ENCODE data around the gene LRRC71.
A peak's percentile ranks its signal among the peaks of the same experiment; 100 is the strongest.
"Not testable (repeated sequence)": the region's sequence is repeated elsewhere in the genome, so short reads cannot be mapped to it uniquely, and the experiment has no call there.

The LRRC71 gene

GRCh38 chr1:156908541-156908940, 11.9 kb upstream of the LRRC71 start:
- no peak for DNase-seq

DNA sequence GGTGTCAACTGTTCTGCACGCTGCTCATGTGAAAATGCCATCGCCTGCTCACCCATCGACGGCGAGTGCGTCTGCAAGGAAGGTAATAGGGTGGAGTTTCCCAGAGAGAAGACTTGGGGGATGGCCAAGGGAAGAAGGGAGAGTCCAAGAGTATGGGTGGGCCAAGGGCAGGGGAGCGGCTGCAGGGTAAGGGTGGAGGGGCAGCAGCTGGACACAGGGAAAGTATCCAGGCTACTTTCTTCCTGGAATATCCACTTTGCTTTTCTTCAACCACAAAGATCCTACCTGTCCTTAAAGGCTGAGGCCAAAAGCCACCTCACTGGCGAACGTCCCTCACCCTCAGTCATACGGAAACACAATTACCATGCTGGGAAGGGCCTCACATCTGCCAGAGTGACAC, 11.5 kb upstream of the LRRC71 start:
- DNase-seq: no peak

GRCh38 chr1:156909671-156910070, 10.8 kb upstream of the LRRC71 start:
- DNase-seq: no peak

DNA sequence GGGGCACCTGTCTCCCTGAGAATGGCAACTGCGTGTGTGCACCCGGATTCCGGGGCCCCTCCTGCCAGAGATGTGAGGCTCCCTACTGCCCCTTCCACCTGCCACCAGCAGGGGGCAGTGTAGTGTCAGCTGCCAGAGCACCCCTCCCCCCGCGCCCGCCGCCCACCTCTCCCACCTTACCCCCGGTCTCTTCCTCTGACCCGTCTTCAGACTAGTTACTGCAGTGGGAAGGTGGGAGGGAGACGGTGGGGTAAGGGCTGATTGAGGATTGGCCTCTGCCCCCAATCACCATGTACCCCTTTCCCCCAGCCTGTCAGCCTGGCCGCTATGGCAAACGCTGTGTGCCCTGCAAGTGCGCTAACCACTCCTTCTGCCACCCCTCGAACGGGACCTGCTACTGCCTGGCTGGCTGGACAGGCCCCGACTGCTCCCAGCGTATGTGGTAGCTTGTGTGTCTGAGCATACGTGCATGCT, 10.1 kb upstream of the LRRC71 start:
- no peak for DNase-seq

GRCh38 chr1:156911577-156912298, 8.7 kb upstream of the LRRC71 start:
- DNase-seq: no peak

DNA sequence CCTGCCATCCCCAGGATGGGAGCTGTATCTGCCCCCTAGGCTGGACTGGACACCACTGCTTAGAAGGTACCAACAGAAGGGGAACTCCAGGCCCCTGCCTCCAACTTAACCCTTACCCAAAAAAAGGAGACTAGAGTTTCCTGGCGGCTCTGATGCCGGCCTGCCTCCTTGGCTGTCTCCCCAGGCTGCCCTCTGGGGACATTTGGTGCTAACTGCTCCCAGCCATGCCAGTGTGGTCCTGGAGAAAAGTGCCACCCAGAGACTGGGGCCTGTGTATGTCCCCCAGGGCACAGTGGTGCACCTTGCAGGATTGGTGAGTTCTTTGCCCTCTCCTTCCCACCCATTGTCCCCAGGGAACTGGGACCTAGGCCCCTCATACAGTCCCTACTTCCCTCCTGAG, 8.1 kb upstream of the LRRC71 start:
- no peak for DNase-seq

DNA sequence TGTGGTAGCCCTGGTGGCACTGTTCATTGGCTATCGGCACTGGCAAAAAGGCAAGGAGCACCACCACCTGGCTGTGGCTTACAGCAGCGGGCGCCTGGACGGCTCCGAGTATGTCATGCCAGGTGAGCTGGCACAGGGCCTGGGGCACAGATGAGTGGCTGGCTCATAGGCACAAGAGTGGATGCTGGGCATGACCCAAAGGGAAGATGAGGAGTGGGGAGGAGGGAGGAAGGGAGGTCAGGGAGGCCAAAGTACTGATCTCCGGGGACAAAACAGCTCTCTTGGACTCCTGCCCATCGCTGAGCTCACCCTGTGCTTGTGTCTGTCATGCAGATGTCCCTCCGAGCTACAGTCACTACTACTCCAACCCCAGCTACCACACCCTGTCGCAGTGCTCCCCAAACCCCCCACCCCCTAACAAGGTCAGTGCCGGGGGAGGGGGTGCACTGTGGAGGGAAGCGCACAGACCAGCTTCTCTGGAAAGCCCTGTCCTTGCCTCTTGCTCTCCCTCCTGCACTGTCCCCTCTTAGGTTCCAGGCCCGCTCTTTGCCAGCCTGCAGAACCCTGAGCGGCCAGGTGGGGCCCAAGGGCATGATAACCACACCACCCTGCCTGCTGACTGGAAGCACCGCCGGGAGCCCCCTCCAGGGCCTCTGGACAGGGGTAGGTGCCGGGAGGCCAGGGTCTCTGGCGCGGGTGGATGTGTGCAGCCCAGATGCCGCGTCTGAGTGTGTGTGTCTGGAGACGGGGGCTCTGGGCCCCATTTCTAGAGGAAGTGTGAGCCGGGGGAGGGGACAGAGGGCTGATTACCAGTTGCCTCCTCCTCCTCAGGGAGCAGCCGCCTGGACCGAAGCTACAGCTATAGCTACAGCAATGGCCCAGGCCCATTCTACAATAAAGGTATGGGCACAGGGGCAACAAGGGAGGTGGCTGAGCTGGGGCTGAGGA, 7.3 kb upstream of the LRRC71 start:
- no peak for DNase-seq

- DNase-seq: no peak
Measured at GRCh38 chr1:156913809-156914387, 6.5 kb upstream of the LRRC71 start.

GRCh38 chr1:156914440-156914856, 6.0 kb upstream of the LRRC71 start:
- DNase-seq: no peak

DNA sequence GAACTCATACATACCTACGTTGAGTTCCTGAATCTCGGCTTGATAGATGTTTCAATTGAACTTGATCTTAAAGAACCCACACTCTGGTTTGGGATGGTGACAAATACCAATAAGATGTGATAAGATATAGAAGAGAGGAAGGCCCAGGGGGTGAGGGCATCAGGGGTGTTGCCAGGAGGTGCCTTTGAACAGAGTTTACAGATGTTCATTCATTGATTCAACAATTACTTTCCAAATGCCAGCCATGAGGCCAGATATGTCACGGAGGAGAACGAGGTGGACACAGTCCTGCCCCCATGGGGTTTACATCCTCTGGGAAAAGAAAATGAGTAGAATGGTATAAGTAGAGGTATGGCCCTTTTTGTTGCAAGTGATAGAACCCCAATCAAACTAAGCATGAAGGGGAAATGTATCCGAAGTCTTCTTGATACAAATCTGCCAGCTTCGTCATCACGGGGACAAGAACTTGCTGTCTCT, 659 bp downstream of the LRRC71 start:
- DNase-seq: no peak

- no peak for DNase-seq
Measured at GRCh38 chr1:156922986-156923669, 2.7 kb downstream of the LRRC71 start.

GRCh38 chr1:156923670-156924477, 3.4 kb downstream of the LRRC71 start:
- DNase-seq: no peak

DNA sequence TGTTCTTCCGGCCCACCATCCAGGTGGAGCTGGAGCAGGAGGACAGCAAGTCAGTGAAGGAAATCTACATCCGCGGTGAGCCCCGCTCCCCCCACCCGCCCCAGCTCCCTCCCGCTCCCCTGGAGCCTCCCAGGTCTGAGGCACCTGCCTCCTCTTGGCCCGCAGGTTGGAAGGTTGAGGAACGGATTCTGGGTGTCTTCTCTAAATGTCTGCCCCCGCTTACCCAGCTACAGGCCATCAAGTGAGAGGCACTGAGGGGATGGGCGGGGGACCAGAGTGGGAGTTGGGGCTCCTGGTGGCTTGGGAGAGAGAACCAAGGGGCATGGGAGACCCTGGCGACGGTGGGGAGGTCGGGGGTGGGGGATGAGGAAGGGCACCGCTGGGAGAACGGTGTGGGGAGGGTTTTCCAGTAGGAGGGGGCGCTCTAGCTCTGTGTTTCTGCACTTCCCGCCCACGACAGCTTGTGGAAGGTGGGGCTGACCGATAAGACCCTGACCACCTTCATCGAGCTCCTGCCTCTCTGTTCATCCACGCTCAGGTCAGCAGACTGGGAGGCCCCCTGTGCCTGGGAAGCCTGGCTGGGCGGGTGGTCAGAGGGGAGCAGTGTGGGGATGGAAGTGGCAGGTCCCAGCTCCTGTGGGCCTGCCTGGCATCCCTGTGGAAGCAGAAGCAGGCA, 4.2 kb downstream of the LRRC71 start:
- no peak for DNase-seq

GRCh38 chr1:156925154-156926010, 5.0 kb downstream of the LRRC71 start:
- no peak for DNase-seq

DNA sequence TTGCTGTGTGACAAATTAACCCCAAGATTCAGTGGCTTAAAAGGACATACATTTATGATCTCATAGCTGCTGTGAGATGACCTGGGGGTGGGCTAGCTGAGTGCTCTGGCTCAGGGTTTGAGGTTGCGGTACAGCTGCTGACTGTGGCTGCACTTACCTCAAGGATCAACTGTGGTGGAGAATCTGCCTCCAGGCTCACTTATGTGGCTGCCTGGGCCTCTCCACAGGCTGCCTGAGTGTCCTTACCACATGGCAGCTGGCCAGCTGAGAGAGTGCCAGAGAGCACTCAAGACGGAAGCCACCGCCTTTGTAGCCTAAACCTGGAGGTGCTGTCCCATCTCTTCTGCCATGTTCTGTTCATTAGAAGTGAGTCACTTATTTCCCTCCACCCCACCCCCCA, 5.7 kb downstream of the LRRC71 start:
- DNase-seq: no peak

DNA sequence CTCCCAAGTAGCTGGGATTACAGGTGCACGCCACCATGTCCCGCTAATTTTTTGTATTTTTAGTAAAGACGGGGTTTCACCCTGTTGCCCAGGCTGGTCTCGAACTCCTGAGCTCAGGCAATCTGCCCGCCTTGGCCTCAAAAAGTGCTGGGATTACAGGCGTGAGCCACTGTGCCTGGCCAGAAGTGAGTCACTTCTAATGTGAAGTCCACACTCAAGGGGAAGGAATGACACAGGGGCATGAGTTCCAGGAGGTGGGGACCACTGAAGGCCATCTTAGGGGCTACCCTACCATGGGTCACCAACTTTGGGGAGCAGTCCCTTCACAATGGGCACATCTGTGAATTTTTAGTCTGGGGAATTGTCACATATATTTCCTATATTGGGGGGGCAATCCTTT, 6.3 kb downstream of the LRRC71 start:
- not testable (repeated sequence) for DNase-seq

DNA sequence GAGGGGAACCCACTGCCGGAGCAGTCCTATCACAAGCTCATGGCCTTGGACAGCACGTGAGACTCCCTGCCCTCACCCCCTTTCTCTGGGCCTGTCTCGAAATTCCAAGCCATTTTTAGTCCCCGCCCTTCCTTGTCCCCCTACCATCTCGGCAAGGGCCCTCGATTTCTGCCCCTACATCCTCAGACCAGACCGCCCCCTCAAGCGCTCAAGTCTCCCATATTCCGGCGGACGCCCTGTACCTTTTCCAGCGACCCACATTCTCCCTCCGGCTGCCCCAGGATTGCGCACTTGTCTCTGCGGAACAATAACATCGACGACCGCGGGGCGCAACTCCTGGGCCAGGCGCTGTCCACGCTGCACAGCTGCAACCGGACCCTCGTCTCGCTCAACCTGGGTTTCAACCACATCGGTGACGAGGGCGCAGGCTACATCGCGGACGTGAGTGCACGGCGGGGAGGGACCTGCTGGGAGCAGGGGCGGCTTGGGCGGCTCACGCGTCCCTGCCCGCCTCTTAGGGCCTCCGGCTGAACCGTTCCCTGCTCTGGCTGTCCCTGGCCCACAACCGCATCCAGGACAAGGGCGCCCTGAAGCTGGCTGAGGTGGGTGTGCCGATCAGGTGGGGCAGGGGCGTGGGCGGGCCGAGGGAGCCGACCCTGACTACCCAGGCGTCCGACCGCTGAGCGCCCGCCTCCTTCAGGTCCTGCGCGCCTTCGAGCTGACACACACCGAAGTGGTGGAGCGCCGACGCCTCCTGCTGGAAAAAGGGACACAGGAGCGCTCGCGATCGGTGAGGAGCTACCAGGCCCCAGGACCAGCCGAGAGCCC, 7.0 kb downstream of the LRRC71 start:
- DNase-seq: peak; percentile 75 to 77

GRCh38 chr1:156928043-156928602, 7.7 kb downstream of the LRRC71 start:
- no peak for DNase-seq
